HG03060 (cell line): ENCODE results near the gene STOX2.

ENCODE experiments used
- ATAC-seq: cut with Tn5 transposase; IDR thresholded peaks from one replicate; pipeline ENCODE4 v1.9.1; 2021; ENCODE audit warnings: low read depth, moderate number of reproducible peaks; ENCODE audit not compliant: unreplicated experiment

The STOX2 gene

GRCh38 chr4:184062769-184063168 is 157.7 kb downstream of the STOX2 start:
- no peak for ATAC-seq

DNA sequence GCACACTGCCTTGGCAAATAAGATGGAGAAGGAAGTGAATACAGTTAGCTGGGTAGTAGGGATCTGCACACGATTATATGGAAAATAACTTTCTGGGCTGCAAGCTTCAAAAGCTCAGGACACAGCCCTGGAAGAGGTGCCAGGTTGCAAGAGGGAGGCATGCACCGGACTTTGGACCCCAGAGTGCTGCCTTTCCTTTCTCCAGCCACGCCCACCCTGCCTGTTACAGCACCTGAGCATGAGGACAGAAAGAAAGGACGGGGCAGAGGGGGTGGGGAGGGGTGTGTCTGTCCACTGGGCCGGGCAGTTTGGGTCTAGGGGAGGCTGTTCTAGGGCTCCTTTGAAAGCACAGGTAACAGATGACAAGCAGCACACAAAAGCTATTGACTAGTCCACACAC is 159.8 kb downstream of the STOX2 start:
- no peak for ATAC-seq

- ATAC-seq = no peak
Measured at GRCh38 chr4:184066584-184067300, 161.6 kb downstream of the STOX2 start.

DNA sequence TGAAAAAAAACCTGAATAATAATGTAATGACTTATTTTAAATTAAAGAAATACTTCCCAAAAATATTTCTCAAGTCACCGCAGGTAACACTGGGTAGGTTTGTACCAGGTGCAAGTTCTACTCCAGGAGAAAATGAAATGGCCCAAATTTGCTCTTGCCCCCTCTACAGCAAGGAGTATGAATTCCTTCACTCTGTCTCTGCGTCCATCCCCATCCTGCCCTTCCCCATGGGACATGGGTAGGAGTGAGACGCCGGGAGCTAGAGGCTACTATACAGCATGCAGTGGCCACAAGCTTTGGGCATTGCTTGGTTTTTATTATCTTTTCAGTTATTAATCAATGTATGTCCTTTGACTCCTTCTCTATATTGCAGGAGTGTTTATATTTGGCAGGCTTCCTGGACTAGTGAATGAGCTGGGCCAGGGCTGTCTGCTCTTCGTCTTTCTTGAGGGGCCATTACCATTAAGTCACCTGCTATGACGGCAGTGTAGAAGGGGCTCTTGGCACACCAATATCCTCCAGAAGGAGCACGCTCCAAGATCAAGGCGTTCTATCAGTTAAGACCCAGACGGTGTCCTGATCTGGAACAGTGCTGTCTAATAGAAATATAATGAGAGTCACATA is 162.9 kb downstream of the STOX2 start:
- no peak for ATAC-seq
